AG09309 (cell line): ENCODE results near the gene PTGES.
"Not testable (repeated sequence)": the region's sequence is repeated elsewhere in the genome, so short reads cannot be mapped to it uniquely, and the experiment has no call there.

Experiments
- DNase-seq: peaks from one replicate; pipeline ENCODE4 v3.0.0-alpha.2; 2010; ENCODE audit warnings: low read depth
- H3K4me3 ChIP-seq: 2 replicates; pipeline ENCODE4 v1.5.1; 2011; ENCODE audit warnings: mild to moderate bottlenecking, low read depth, low read length, moderate library complexity; ENCODE audit not compliant: control insufficient read depth
- TF ChIP-seq, protein P1 (sequence below): IDR thresholded peaks from 2 replicates; pipeline ENCODE4 v1.5.1; 2011; ENCODE audit warnings: mild to moderate bottlenecking, low read depth, low read length, inconsistent platforms; ENCODE audit not compliant: insufficient read depth, control insufficient read depth; ENCODE audit errors: missing control alignments

PTGES gene

DNA sequence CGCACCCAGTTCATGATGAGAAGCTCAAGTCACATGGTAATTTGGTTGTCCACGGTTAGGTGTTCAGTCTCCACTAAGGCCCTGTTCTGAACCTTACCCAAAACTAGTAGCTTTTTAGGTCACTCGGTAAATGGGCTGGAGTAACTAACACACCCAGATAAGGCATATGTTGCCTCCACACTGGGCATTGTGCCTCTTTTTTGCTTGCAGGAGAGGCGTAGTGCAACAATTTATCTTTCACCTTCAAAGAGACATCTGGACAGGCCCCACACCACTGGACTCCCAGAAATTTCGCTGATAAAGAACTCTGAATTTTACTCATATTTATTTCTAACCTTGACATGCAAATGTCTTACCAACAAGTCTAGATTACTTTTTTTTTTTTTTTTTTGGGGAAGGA is 16.8 kb upstream of the PTGES start:
- TF ChIP-seq, protein P1, sequence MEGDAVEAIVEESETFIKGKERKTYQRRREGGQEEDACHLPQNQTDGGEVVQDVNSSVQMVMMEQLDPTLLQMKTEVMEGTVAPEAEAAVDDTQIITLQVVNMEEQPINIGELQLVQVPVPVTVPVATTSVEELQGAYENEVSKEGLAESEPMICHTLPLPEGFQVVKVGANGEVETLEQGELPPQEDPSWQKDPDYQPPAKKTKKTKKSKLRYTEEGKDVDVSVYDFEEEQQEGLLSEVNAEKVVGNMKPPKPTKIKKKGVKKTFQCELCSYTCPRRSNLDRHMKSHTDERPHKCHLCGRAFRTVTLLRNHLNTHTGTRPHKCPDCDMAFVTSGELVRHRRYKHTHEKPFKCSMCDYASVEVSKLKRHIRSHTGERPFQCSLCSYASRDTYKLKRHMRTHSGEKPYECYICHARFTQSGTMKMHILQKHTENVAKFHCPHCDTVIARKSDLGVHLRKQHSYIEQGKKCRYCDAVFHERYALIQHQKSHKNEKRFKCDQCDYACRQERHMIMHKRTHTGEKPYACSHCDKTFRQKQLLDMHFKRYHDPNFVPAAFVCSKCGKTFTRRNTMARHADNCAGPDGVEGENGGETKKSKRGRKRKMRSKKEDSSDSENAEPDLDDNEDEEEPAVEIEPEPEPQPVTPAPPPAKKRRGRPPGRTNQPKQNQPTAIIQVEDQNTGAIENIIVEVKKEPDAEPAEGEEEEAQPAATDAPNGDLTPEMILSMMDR, result no peak
- no peak overlapping the region for H3K4me3 ChIP-seq
- DNase-seq, result no peak

DNA sequence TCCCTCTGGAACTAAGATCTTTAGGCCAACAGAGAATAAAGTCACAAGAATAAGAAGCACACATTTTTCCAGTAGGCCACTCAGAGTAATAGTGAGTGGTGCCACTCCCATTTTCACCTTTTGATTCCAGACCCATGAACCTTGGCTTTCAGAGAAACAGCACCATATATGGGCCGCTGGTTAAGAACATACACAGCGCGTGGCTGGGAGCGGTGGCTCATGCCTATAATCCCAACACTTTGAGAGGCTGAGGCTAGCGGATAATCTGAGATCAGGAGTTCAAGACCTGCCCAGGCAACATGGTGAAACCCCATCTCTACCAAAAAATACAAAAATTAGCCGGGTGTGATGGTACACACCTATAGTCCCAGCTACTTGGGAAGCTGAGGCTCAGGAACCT is 15.6 kb upstream of the PTGES start:
- no peak for DNase-seq
- TF ChIP-seq, protein P1, result no peak
- no peak overlapping the region for H3K4me3 ChIP-seq

DNA sequence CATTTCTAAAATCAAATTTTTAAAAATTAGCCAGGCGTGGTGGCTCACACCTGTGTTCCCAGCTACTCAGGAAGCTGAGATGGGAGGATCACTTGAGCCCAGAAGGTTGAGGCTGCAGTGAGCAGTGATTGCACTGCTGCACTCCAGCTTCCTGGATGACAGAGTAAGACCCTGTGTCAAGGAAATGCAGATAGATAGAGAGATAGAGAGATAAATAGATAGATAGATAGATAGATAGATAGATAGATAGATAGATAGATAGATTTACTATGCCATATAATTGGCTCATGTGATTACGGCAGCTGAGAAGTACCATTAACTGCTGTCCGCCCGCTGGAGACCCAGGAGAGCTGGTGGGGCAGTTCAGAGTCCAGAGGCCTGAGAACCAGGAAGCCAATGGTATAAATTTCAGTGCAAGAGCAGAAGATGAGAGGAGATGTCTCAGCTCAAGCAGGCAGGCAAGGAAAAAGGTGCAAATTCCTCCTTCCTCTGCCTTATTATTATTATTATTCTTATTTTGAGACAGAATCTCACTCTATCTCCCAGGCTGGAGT is 13.0 kb upstream of the PTGES start:
- H3K4me3 ChIP-seq, result no peak overlapping the region
- TF ChIP-seq, protein P1, result no peak
- no peak for DNase-seq

DNA sequence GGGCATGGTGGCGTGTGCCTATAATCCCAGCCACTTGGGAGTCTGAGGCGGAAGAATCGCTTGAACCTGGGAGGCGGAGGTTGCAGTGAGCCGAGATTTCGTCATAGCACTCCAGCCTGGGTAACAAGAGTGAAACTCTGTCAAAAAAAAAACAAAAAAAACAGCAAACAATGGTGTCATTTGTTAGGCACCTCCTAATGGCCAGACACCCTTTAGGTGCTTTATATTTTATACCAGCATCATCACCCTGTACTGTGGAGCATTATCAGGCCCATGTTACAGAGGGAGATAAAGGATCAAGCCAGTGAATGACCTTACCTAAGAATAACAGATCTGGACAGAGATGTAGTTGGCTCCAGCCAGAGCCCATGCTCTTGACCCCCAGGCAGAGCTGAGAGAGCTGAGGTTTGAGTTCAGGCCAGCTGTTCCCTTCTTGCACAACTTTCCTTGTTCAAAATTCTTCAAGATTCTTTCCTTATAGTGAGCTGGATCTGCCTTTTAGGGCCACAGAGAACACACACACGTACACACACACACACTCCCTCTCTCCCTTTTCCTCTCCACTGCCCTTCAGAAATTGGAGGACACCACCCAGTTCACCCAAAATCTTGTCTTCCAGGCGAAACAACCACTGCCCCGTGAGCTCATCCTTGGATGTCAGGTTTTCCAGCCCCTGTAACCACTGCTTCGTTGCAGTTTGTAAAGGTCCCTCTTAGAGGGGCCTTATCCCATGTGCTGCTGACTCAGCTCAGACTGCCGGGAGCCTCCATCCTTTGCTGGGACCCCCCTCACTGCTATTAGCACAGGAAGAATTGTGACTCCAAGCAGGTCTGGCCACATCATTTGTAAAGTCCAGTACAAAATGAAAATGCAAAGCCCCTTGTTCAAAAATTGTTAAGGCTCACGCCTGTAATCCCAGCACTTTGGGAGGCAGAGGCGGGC is 10.4 kb upstream of the PTGES start:
- DNase-seq, result peak; percentile 41
- H3K4me3 ChIP-seq, result no peak overlapping the region
- TF ChIP-seq, protein P1, result no peak

DNA sequence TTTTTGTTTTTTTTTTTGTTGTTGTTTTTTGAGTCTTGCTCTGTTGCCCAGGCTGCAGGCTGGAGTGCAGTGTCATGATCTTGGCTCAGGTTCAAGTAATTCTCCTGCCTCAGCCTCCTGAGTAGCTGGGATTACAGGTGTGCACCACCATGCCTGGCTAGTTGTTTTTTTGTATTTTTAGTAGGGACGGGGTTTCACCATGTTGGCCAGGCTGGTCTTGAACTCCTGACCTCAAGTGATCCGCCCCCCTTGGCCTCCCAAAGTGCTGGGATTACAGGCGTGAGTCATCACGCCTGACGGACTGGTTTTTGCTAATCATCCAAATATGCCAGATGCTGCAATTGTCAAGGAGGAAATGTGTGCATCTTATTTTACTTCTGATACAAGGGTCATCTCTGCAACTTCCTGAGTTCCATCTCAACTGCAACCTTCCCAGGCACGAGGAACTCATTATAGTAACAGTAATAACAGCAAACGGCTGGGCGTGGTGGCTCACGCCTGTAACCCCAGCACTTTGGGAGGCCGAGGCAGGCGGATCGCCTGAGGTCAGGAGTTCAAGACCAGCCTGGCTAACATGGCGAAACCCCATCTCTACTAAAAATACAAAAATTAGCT is 9.6 kb upstream of the PTGES start:
- DNase-seq, result peak; percentile 91
- H3K4me3 ChIP-seq, result not testable (repeated sequence)

DNA sequence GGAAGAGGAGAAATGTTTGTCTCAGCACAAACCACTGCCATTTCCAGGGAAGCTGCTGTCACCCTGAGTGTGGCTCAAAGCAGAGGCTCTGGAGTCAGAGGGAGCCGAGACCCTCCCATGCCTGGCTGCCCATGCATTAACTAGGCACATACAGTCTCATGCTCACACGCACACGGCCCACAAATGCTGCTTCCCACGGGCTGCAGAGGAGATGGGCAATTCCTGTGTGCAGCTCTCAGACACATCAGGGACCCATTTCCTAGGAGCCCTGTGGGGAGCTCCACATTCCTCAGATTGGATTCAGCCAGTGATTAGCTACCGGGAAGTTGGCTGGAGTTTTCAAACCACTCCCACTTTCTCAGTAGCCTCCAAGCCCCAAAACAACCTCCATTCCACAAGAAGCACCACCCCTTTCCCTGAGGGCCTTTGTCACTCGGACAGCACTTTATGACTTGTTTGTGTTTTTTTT is 9.1 kb upstream of the PTGES start:
- peak; percentile 50 for DNase-seq
- H3K4me3 ChIP-seq, result no peak overlapping the region
- TF ChIP-seq, protein P1, result no peak
